GM19324 (cell line): ENCODE measurements around the gene FANCB.

Experiments used
- ATAC-seq: cut with Tn5 transposase; IDR thresholded peaks from one replicate; pipeline ENCODE4 v1.9.1; 2021; ENCODE audit warnings: mild to moderate bottlenecking, moderate library complexity; ENCODE audit not compliant: unreplicated experiment, low FRiP score

Gene FANCB

DNA sequence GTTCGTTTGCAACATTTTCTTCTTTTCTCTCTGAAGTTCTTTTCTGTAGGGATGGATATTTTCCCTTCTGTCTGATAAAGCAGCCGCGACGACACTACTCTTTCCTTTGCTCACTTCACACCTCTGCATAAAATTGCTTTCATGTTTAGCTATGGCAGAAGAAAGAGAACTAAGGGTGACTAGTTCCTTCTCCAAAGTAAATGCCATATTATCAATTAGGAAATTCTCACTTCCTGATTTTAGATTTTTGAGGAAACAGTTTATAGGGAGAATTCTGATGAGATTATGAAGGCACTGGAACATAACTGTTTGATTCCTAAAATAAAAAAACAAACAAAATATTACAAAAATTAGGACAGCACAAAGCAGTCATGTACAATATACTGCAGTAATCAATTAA lies 29.2 kb downstream of the FANCB start:
- no peak for ATAC-seq

DNA sequence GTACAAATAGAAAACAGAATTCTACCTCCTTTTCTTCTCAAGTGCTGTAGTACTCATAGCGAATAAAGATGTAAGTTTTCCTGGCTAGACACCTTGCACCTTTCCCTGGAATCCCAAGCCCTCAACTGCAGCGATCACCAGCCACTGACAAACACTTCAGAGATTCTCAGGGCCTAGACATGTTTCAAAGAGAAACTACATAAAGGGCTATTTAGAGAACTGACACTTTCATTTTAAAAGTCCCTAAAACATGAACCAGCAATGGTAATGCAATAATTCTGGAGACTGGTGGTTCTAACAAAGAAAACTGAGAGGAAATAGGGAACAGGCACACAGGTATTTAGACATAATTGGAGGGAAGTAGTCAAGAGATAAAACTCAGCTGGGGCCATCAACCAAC lies 35.7 kb downstream of the FANCB start:
- peak; percentile 57 for ATAC-seq

DNA sequence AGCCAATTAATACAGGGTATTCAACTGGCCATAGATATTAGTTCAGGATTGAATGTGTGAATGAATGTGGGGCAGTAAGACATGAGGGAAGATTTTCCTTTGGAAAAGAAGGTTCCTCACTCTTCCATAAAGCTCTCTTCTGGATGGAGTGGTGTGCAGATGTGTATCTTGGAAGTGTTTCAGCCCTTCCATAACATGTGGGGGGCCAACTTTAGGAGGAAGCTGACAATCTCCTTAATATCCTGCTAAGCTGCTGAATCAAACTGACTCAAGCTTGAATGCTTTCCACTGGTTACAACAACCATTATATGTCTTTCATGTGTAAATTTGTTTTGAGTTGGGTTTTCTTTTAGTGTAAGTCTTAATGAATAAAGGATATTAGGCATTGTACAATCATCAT lies 40.3 kb downstream of the FANCB start:
- ATAC-seq = no peak

DNA sequence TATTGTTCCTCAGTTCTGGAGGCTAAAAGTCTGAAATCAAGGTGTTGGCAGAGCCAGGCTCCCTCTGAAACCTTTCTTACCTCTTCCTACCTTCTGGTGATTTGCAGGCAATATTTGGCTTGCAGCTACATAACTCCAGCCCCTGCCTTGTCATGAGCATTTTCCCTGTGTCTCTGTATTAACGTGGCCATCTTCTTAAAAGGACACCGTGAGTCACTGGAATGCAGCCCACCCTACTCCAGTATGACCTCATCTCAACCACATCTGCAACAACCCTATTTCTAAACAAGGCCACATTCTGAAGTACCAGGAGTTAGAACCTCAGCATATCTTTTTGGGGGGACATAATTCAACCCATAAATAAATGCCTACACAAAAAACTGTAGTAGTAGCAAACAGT lies 40.7 kb downstream of the FANCB start:
- ATAC-seq = no peak

DNA sequence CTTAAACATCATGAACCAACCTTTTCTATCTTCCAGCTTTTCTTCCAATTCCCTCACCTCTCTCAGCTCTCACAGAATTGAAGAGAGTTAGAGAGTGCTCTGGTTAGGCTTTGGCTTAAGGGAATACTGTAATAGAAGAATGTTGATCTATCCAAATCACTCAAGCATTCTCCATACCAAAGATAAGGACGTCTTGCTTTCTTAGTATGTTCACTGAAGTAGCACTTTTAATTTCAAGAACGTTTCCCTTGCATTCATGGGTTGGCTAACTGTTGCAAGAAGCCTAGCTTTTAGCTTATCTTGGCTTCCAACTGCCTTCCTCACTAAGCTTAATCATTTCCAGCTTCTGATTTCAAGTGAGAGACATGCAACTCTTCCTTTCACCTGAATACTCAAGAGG lies 43.2 kb downstream of the FANCB start:
- ATAC-seq = no peak

DNA sequence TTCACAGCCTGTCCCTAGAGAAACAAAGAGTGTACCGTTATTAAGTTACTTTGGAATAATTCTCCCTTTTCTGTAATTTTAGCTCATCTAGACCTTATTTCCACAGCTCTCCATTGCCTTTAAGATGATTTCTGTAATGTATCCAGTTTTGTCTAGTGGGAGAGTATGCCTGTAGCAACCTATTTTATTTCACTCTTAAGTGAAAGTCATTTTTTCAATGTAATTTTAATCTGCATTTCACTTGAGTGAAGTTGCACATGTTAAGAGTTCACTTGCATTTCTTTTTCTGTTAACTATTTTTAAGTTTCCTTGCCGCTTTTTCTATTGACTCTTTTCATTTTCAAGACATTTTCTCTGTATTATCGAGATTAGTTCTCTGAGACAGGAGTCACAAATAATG lies 46.5 kb downstream of the FANCB start:
- no peak for ATAC-seq

DNA sequence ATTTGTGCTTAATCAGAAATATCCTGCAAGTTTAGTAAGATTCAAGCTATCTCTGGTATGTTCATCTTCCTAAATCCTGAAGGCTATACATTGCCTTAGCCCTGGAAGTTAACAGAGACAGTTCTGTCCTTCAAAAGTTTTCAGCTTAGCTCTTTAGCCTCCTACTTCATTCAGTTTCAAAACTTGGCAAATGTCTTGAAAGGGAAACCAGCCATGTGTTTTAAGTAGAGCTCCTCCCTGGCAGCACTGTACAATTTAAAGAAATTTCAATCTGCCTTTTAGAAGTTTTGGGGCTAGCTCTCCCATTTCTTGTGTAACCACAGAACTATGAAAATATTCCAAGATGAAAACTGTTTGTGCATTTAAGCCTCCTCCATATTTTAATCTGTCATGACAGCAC lies 47.0 kb downstream of the FANCB start:
- no peak for ATAC-seq

DNA sequence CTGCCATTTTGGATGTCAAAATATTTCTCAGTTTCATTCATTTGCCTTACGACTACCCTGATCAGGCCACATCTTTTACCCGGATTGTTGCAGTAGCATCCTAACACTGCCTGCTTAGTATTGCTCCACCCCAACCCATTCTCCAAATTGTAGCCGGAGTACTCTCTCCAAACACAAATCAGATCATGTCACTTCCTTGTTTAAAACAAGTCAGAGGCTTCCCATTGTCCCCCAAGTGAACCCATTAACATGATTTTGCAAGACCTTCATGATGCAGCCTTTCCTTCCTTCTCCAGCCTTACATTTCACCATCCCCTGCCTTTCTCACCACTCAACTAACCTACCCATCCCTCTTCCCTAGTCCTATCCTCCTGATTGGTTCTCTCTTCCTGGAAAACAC lies 53.1 kb downstream of the FANCB start:
- no peak for ATAC-seq

DNA sequence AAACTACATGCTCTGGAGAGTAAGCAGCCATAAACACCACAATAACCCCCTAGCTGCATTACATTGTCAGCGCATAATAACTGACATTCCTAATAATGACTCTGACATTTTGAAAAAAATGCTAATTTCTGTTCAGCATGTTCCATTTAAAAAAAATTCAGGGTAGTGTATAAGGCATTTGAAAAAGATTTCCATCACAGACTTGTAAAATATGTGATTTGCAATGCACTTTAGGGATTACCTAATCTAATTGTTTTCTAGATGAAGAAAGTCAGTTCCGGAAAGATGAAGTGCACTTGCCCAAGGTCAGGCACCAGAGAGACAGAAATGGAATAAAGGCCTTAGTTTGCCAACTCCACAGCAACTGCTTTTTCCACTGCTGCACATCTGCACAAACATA lies 55.3 kb downstream of the FANCB start:
- ATAC-seq = no peak

DNA sequence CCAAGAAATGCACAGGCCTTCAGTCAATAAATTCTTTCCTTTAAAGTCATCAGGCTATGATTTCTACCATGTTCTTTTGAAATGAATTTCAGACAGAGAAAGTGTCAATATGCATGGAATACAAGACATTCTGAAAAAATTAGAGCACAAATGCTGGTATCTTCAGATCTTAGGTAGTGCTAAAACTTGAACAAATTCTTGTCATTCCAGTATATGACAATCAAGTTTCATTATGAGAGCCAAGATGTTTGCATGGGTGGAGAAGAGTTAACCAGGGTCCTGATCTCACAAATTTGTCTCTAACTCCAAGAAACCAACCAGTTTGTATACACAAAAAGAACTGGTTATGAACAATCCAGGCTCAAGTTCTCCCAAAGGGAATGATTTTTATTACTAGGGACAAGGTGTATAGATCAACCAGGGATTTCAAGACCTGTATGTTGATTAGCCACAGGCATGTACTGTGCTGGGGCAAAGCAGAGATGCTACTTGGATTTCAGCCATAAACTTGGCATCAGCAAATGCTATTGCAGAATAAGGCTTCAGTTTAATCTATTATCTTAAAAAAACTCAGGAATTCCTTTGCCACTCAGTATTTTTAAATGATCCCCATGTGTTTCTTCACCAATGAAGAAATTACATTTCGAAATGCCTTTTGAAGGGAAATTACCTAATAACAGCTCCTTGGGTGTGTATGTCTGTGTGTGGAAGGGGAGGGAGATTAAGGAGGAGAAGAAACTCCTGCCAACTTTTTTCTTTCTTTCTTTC lies 69.7 kb downstream of the FANCB start:
- ATAC-seq = no peak

DNA sequence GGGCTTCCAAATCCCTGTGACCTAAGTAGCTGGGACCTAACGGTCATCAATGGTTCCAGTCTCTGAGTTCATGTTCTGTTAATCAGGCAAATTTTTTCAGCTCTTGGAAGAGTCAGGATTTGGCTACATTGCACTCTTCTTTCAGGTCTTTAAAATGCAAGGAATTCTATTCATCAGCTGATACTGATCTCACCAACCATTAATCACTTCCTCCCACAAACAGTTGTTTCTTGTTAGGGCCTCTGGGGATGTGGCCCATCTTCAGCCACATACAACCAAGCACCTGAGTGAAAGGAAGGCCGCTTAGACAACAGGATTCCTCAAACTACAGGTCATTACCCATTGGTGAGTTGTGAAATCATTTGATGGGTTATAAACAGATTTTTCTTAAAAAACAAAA lies 71.7 kb downstream of the FANCB start:
- ATAC-seq = no peak

DNA sequence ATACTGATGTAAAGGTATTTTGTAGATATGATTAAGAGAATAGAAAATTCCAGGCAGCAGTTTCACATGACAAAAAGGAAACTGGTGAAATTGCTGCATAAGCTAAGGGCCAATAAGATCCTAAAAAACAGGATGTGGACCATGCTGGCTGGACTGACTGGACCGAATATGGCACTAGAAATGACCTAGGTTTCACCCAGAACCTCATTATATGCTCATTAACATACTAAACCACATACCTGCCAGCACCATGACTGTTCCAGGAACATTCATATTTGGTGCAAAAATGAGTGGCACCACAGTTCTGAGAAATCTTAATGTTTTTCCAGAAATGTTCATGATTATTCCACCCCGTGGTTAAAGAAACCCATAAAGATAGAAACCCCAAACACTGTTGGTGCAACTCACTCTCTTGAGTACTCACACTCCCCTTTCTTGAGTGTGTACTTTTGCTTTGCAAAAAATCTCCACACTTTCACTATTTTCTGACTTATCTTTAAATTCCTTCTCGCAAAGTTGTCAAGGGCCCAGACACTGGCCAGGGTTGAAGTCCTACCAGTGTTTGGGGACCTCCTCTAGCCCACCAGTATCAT lies 74.0 kb downstream of the FANCB start:
- no peak for ATAC-seq
